Progenitor cell of endocrine pancreas (in vitro differentiated cells): ENCODE measurements around the gene SMIM14. TPM values are rescaled to one million over a fixed set of nuclear protein-coding genes. Genes with fewer than 3 reads are reported as not detected.
"Not testable (repeated sequence)": the region's sequence is repeated elsewhere in the genome, so short reads cannot be mapped to it uniquely, and the experiment has no call there.

ENCODE experiments used
- DNase-seq: peaks from one replicate; pipeline ENCODE4 v3.0.0; 2021; ENCODE audit warnings: low spot score; ENCODE audit not compliant: unreplicated experiment
- H3K27ac Mint-ChIP-seq: 2 replicates; pipeline ENCODE4 v1.8.0; 2021; ENCODE audit warnings: mild to moderate bottlenecking, moderate library complexity, mixed read lengths
- H3K27me3 Mint-ChIP-seq: 2 replicates; pipeline ENCODE4 v1.8.0; 2021; ENCODE audit warnings: mixed read lengths
- H3K36me3 Mint-ChIP-seq: 2 replicates; pipeline ENCODE4 v1.8.0; 2022; ENCODE audit warnings: mixed read lengths; ENCODE audit not compliant: insufficient read depth
- H3K4me1 Mint-ChIP-seq: 2 replicates; pipeline ENCODE4 v1.8.0; 2021; ENCODE audit warnings: low read depth, mixed read lengths
- H3K4me3 Mint-ChIP-seq: 2 replicates; pipeline ENCODE4 v1.8.0; 2021; ENCODE audit warnings: low read depth, mild to moderate bottlenecking, moderate library complexity, mixed read lengths
- H3K9me3 Mint-ChIP-seq: 2 replicates; pipeline ENCODE4 v1.8.0; 2021; ENCODE audit warnings: low read depth, mixed read lengths
- total RNA-seq: library from RNA; stranded (reverse); gene quantifications from 2 replicates; pipeline ENCODE4 v1.2.1, GENCODE V29; 2021
- TF ChIP-seq, protein P1 (sequence below): fragments of 200-600 bp; sonication (generic); IDR thresholded peaks from one replicate; pipeline ENCODE4 v1.5.0; 2021; ENCODE audit warnings: antibody characterized with exemption, mild to moderate bottlenecking; ENCODE audit not compliant: unreplicated experiment

Gene SMIM14
- total RNA-seq, 1 donor from 2014 or later = 70.1 TPM

DNA sequence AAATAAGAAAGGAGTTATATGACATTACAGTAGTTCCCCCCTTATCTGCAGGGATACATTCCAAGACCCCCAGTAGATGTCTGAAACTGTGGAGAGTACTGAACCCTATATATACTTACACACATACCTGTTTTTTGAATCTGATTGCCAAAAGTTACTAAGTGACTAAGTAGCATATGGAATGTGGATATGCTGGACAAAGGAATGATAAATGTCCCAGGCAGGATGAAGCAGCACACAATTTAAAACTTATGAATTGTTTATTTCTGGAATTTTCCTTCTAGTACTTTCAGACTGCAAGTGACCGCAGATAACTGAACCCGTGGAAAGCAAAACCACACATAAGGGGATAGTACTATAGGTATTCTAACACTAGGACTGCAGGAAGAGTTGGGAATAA lies 134.1 kb downstream of the SMIM14 start:
- H3K27me3 Mint-ChIP-seq = no peaks in the 10 kb centered on the region
- no peak overlapping the region for H3K4me3 Mint-ChIP-seq
- H3K27ac Mint-ChIP-seq = peak overlapping the region; percentile 67
- no peak for DNase-seq
- H3K4me1 Mint-ChIP-seq = peaks cover 1% of the 10 kb centered on the region
- no peaks in the 10 kb centered on the region for H3K9me3 Mint-ChIP-seq
- peaks cover 52% of the 10 kb centered on the region for H3K36me3 Mint-ChIP-seq
- TF ChIP-seq, protein P1, sequence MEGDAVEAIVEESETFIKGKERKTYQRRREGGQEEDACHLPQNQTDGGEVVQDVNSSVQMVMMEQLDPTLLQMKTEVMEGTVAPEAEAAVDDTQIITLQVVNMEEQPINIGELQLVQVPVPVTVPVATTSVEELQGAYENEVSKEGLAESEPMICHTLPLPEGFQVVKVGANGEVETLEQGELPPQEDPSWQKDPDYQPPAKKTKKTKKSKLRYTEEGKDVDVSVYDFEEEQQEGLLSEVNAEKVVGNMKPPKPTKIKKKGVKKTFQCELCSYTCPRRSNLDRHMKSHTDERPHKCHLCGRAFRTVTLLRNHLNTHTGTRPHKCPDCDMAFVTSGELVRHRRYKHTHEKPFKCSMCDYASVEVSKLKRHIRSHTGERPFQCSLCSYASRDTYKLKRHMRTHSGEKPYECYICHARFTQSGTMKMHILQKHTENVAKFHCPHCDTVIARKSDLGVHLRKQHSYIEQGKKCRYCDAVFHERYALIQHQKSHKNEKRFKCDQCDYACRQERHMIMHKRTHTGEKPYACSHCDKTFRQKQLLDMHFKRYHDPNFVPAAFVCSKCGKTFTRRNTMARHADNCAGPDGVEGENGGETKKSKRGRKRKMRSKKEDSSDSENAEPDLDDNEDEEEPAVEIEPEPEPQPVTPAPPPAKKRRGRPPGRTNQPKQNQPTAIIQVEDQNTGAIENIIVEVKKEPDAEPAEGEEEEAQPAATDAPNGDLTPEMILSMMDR = no peak

GRCh38 chr4:39502664-39503035 lies 136.0 kb downstream of the SMIM14 start:
- DNase-seq, H3K4me1 Mint-ChIP-seq, H3K27me3 Mint-ChIP-seq, H3K4me3 Mint-ChIP-seq, H3K9me3 Mint-ChIP-seq: not testable (repeated sequence)
- H3K36me3 Mint-ChIP-seq = peaks cover 52% of the 10 kb centered on the region
- peak overlapping the region; percentile 82 for H3K27ac Mint-ChIP-seq

DNA sequence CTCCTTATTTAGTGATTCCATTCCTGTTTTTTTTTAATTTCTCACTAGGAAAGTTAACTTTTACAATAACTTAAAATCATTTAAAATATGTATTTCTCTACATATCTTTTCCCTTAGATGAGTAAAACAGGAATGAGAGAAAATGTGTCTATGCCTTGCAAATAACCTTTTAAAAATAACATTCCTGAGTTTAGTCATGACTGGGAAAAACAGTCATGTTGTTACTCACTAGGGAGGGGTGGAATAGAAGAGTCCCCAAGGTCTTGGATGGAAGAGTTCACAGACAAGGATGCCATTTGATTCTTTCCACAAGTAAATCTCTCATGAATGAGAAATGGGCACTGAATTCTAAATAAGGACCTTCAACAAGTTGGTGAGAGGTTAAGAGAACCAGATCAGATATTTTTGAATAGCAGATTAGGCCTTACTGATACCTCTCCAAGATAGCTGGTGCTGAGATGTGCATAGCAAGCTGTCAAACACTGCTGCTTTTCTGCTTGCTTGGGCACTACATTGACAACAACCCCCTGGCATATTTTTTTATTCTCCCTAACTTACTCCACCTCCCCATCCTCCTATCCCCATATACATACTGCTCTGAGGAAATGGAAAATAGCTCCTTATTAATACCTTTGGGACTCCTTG lies 136.5 kb downstream of the SMIM14 start:
- DNase-seq = no peak
- Mint-ChIP-seq H3K4me3 (no peak overlapping the region), H3K9me3 (no peaks in the 10 kb centered on the region), H3K36me3 (peaks cover 50% of the 10 kb centered on the region), H3K27ac (peak overlapping the region; percentile 82), H3K4me1 (peaks cover 1% of the 10 kb centered on the region), H3K27me3 (no peaks in the 10 kb centered on the region)
- TF ChIP-seq, protein P1 = no peak

DNA sequence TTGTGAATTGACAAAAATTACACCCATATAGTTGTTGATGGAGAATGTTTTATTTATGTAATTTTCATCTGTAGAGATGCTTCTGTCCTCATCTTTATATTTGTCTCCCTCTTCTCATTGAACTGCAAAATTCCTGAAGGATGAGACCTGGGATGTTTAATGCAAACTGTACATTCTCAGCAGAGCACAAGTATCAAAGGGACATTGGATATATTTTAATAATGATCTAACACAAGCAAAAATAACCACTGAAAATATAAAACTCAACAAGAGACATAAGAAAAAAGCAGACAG lies 140.0 kb downstream of the SMIM14 start:
- no peaks in the 10 kb centered on the region for H3K27me3 Mint-ChIP-seq
- TF ChIP-seq, protein P1 = no peak
- H3K4me1 Mint-ChIP-seq = no peaks in the 10 kb centered on the region
- peaks cover 30% of the 10 kb centered on the region for H3K36me3 Mint-ChIP-seq
- no peaks in the 10 kb centered on the region for H3K9me3 Mint-ChIP-seq
- H3K27ac Mint-ChIP-seq = no peak overlapping the region
- no peak overlapping the region for H3K4me3 Mint-ChIP-seq
- DNase-seq = no peak

GRCh38 chr4:39497909-39498726 lies 140.5 kb downstream of the SMIM14 start:
- no peaks in the 10 kb centered on the region for H3K9me3 Mint-ChIP-seq
- H3K36me3 Mint-ChIP-seq = peaks cover 25% of the 10 kb centered on the region
- no peaks in the 10 kb centered on the region for H3K4me1 Mint-ChIP-seq
- TF ChIP-seq, protein P1 = no peak
- DNase-seq = no peak
- peak overlapping the region; percentile 45 for H3K27ac Mint-ChIP-seq
- no peak overlapping the region for H3K4me3 Mint-ChIP-seq
- H3K27me3 Mint-ChIP-seq = no peaks in the 10 kb centered on the region

Other genes starting within 250 kb of the SMIM14 start
- gene KLB, start 231.9 kb downstream of the SMIM14 start, total RNA-seq = 0.36 and 0.43 TPM in 2 replicates
- 1,349 and 1,450 TPM in 2 replicates for gene RPL9, start 179.9 kb downstream of the SMIM14 start, total RNA-seq
- gene LIAS, start 179.8 kb downstream of the SMIM14 start, total RNA-seq = 17.0 and 18.4 TPM in 2 replicates
- gene UGDH, start 111.4 kb downstream of the SMIM14 start, total RNA-seq = 518 and 607 TPM in 2 replicates
- 105 and 110 TPM in 2 replicates for gene UBE2K, start 59.3 kb upstream of the SMIM14 start, total RNA-seq